SU-DHL-6 (cell line): ENCODE results near the gene ATPAF1.

Source experiments
- EZH2phosphoT487 ChIP-seq: fragments of 200-600 bp; sonication (generic), shearing (Covaris generic); conservative IDR thresholded peaks from 2 replicates; pipeline ENCODE4 v1.6.1; 2018; ENCODE audit warnings: mild to moderate bottlenecking, antibody characterized with exemption, low read length, moderate library complexity, mixed read lengths
- TF ChIP-seq, protein P1 (sequence below): fragments of 200-600 bp; sonication (generic); IDR thresholded peaks from one replicate; pipeline ENCODE4 v1.5.1; 2017; ENCODE audit warnings: antibody characterized with exemption, mild to moderate bottlenecking, low read length, moderate library complexity; ENCODE audit not compliant: insufficient read depth, poor library complexity, severe bottlenecking

DNA sequence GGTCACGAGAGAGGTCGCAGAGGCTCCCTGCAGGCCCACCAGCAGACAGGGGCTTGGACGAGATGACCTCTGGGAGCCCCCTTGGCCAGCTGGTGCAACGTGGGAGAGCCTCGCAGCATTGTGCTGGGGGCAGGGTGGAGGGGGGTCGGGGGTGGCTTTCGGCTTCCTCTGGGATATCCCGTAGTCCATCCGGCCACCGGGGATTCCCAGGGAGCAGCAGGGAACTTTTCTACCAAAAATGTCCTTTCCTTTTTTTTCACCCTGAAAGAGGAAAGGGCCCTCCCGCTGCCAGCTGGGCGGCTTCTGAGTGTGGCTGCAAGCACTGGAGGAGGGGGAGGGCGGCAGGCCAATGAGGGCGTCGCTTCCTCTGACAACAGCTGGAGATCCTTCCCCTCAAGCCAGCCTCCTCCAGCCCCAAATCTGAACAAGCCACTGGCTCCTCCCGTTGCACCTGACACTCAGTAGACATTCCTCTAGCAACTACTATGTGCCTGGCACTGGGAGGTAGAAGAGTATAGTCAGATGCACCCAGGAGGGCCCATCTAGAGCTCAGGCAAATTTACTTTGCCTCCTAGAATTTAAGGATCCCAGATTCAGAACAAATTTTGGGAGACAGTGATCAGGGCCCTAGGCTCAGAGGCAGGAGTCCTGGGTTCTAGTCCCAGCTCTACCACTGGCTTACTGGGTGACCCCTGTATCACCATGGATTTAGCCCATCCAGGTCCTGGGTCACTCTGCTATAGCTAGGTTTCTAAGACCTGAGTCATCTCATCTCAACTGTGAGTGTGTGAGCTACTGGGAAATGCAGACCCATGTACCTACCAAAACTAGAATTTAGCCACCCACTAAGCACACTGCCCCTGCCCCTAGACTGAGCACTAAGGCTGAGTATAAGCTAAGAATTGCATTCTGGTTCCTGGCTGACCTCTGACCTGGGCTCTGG, 54.2 kb downstream of the ATPAF1 start:
- TF ChIP-seq, protein P1, sequence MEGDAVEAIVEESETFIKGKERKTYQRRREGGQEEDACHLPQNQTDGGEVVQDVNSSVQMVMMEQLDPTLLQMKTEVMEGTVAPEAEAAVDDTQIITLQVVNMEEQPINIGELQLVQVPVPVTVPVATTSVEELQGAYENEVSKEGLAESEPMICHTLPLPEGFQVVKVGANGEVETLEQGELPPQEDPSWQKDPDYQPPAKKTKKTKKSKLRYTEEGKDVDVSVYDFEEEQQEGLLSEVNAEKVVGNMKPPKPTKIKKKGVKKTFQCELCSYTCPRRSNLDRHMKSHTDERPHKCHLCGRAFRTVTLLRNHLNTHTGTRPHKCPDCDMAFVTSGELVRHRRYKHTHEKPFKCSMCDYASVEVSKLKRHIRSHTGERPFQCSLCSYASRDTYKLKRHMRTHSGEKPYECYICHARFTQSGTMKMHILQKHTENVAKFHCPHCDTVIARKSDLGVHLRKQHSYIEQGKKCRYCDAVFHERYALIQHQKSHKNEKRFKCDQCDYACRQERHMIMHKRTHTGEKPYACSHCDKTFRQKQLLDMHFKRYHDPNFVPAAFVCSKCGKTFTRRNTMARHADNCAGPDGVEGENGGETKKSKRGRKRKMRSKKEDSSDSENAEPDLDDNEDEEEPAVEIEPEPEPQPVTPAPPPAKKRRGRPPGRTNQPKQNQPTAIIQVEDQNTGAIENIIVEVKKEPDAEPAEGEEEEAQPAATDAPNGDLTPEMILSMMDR, result no peak
- TF ChIP-seq EZH2phosphoT487, result no peak
